ENCODE measurements around the gene INPP5B. TPM values are rescaled to one million over a fixed set of nuclear protein-coding genes. Genes with fewer than 3 reads are reported as not detected.

Gene INPP5B
- total RNA-seq, 1 donor from 2014 or later: 36.5 TPM

DNA sequence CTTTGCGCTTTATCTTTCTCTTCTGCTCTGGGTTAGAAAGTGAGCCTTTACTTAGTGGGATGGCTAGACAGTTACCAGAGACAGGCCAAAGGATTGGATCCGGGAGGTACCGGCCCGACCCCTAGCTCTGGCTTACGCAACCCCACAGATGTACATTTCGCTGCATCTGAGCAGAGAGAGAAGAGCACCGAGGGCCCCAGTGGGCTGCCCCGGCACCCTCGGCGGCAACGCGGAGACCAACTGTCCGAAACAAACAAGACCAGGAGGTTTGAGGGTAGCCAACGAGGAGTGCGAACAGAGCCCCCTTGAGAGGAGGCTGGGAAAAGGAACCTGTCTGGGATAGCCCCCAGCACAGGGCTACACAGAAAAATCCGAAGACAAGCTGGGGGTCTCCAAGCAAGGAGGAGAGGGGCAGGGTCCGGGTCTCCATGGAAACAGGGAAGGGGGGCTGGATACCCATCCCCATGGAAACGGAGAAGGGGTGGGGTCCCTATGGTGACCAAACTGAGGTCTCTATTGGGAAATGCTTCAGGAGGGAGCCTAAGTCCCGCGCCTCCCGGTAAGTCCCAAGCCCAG is 87.8 kb downstream of the INPP5B start:
- H3K27me3 Mint-ChIP-seq (ENCODE audit: unreplicated experiment): no peaks in the 10 kb centered on the region
- H3K9me3 Mint-ChIP-seq (ENCODE audit: unreplicated experiment): no peaks in the 10 kb centered on the region
- H3K27ac Mint-ChIP-seq (ENCODE audit: unreplicated experiment): peak overlapping the region; percentile 91
- DNase-seq (ENCODE audit: extremely low spot score, unreplicated experiment): no peak
- TF ChIP-seq CTCF (IDR thresholded peaks at IDR 0.05): no peak
- peaks cover 15% of the 10 kb centered on the region for H3K36me3 Mint-ChIP-seq (ENCODE audit: unreplicated experiment)
- H3K4me3 Mint-ChIP-seq (ENCODE audit: unreplicated experiment): peak overlapping the region; percentile 91
- peaks cover 28% of the 10 kb centered on the region for H3K4me1 Mint-ChIP-seq (ENCODE audit: unreplicated experiment)

- Mint-ChIP-seq H3K27ac (ENCODE audit: unreplicated experiment) (no peak overlapping the region), H3K27me3 (ENCODE audit: unreplicated experiment) (no peaks in the 10 kb centered on the region), H3K9me3 (ENCODE audit: unreplicated experiment) (no peaks in the 10 kb centered on the region), H3K36me3 (ENCODE audit: unreplicated experiment) (peaks cover 17% of the 10 kb centered on the region), H3K4me3 (ENCODE audit: unreplicated experiment) (no peak overlapping the region), H3K4me1 (ENCODE audit: unreplicated experiment) (peaks cover 23% of the 10 kb centered on the region)
- DNase-seq (ENCODE audit: extremely low spot score, unreplicated experiment): no peak
- no peak for TF ChIP-seq CTCF (IDR thresholded peaks at IDR 0.05)
Observed at GRCh38 chr1:37854406-37854805, 92.4 kb downstream of the INPP5B start.

- TF ChIP-seq CTCF (IDR thresholded peaks at IDR 0.05): no peak
- Mint-ChIP-seq H3K36me3 (ENCODE audit: unreplicated experiment) (peaks cover 17% of the 10 kb centered on the region), H3K4me1 (ENCODE audit: unreplicated experiment) (peaks cover 16% of the 10 kb centered on the region), H3K27me3 (ENCODE audit: unreplicated experiment) (no peaks in the 10 kb centered on the region), H3K9me3 (ENCODE audit: unreplicated experiment) (no peaks in the 10 kb centered on the region), H3K27ac (ENCODE audit: unreplicated experiment) (peak overlapping the region; percentile 45), H3K4me3 (ENCODE audit: unreplicated experiment) (no peak overlapping the region)
- no peak for DNase-seq (ENCODE audit: extremely low spot score, unreplicated experiment)
Observed at GRCh38 chr1:37853157-37853556, 93.7 kb downstream of the INPP5B start.

- no peak overlapping the region for H3K4me3 Mint-ChIP-seq (ENCODE audit: unreplicated experiment)
- TF ChIP-seq CTCF (IDR thresholded peaks at IDR 0.05): no peak
- H3K36me3 Mint-ChIP-seq (ENCODE audit: unreplicated experiment): peaks cover 10% of the 10 kb centered on the region
- no peaks in the 10 kb centered on the region for H3K27me3 Mint-ChIP-seq (ENCODE audit: unreplicated experiment)
- H3K9me3 Mint-ChIP-seq (ENCODE audit: unreplicated experiment): no peaks in the 10 kb centered on the region
- no peak overlapping the region for H3K27ac Mint-ChIP-seq (ENCODE audit: unreplicated experiment)
- DNase-seq (ENCODE audit: extremely low spot score, unreplicated experiment): no peak
- peaks cover 10% of the 10 kb centered on the region for H3K4me1 Mint-ChIP-seq (ENCODE audit: unreplicated experiment)
Observed at GRCh38 chr1:37851782-37852210, 95.1 kb downstream of the INPP5B start.

GRCh38 chr1:37851262-37851661 is 95.6 kb downstream of the INPP5B start:
- H3K27me3 Mint-ChIP-seq (ENCODE audit: unreplicated experiment): no peaks in the 10 kb centered on the region
- H3K36me3 Mint-ChIP-seq (ENCODE audit: unreplicated experiment): peaks cover 10% of the 10 kb centered on the region
- no peak overlapping the region for H3K27ac Mint-ChIP-seq (ENCODE audit: unreplicated experiment)
- no peak for TF ChIP-seq CTCF (IDR thresholded peaks at IDR 0.05)
- no peak overlapping the region for H3K4me3 Mint-ChIP-seq (ENCODE audit: unreplicated experiment)
- H3K9me3 Mint-ChIP-seq (ENCODE audit: unreplicated experiment): no peaks in the 10 kb centered on the region
- no peak for DNase-seq (ENCODE audit: extremely low spot score, unreplicated experiment)
- peaks cover 14% of the 10 kb centered on the region for H3K4me1 Mint-ChIP-seq (ENCODE audit: unreplicated experiment)

All from osteocyte (in vitro differentiated cells).